Activated naive CD8-positive, alpha-beta T cell treated with anti-CD3 and anti-CD28 coated beads, Interleukin-2, amount 50 U/mL, for 24 hours (primary cell): Measurements from ENCODE around the gene GYG1.

Source experiments
- ATAC-seq: fragments of 150-1000 bp; cut with Tn5 transposase; one replicate; pipeline ENCODE4 v1.10.0; 2021
- DNase-seq: peaks from one replicate; pipeline ENCODE4 v3.0.0; 2021
- H3K27ac Mint-ChIP-seq: one replicate; pipeline ENCODE4 v1.8.0; 2021; ENCODE audit warnings: mild to moderate bottlenecking, mixed read lengths
- H3K27me3 Mint-ChIP-seq: one replicate; pipeline ENCODE4 v1.8.0; 2021; ENCODE audit warnings: mixed read lengths
- H3K36me3 Mint-ChIP-seq: one replicate; pipeline ENCODE4 v1.8.0; 2021; ENCODE audit warnings: low read depth, mixed read lengths
- H3K4me1 Mint-ChIP-seq: one replicate; pipeline ENCODE4 v1.8.0; 2021; ENCODE audit warnings: mixed read lengths
- H3K4me3 Mint-ChIP-seq: one replicate; pipeline ENCODE4 v1.8.0; 2021; ENCODE audit warnings: mild to moderate bottlenecking, moderate library complexity, mixed read lengths
- H3K9me3 Mint-ChIP-seq: one replicate; pipeline ENCODE4 v1.8.0; 2021; ENCODE audit warnings: mixed read lengths

The GYG1 gene

GRCh38 chr3:149061776-149062175 lies 70.4 kb downstream of the GYG1 start:
- Mint-ChIP-seq H3K36me3 (peaks cover 22% of the 10 kb centered on the region), H3K4me1 (peaks cover 2% of the 10 kb centered on the region), H3K4me3 (no peak overlapping the region), H3K27me3 (no peaks in the 10 kb centered on the region), H3K9me3 (no peaks in the 10 kb centered on the region), H3K27ac (no peak overlapping the region)
- DNase-seq (no peak), ATAC-seq (no peak)

GRCh38 chr3:149067883-149068282 lies 76.5 kb downstream of the GYG1 start:
- ATAC-seq, result no peak
- no peak for DNase-seq
- Mint-ChIP-seq H3K36me3 (peaks cover 21% of the 10 kb centered on the region), H3K9me3 (no peaks in the 10 kb centered on the region), H3K4me3 (no peak overlapping the region), H3K4me1 (no peaks in the 10 kb centered on the region), H3K27ac (no peak overlapping the region), H3K27me3 (no peaks in the 10 kb centered on the region)
